ENCODE results near the gene PALS2.

GRCh38 chr7:24548390-24548789 is 24.9 kb upstream of the PALS2 start:
- TF ChIP-seq GATA3 (IDR thresholded peaks at IDR 0.05; ENCODE audit: low read depth, low read length) = peak; percentile 97
- TF ChIP-seq GATA2 (IDR thresholded peaks at IDR 0.05; ENCODE audit: low read depth, low read length) = peak; percentile 91

Data from SH-SY5Y (cell line).